Measurements from ENCODE around the gene AGR2.

DNA sequence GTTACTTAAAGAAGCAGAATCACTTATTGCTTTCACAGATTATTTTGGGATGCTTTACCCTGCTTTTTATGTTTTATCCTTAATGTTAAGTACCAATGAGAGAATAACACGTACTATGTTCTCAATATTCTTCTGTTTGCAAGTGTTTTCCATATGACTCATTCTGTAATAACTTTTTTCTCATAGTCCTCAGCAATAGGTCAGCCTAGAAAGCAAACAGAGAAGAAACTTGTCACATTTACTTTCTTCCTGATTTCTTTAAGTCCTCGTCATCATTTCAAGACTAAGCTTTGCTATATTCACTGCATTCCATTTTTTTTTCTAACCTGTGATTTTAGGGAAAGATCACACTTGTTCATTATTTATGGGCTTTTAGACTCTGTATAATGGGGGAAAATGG, 6.8 kb upstream of the AGR2 start:
- TF ChIP-seq EZH2phosphoT487 (IDR thresholded peaks at IDR 0.05; ENCODE audit: borderline replicate concordance) = no peak
- TF ChIP-seq, protein P1, sequence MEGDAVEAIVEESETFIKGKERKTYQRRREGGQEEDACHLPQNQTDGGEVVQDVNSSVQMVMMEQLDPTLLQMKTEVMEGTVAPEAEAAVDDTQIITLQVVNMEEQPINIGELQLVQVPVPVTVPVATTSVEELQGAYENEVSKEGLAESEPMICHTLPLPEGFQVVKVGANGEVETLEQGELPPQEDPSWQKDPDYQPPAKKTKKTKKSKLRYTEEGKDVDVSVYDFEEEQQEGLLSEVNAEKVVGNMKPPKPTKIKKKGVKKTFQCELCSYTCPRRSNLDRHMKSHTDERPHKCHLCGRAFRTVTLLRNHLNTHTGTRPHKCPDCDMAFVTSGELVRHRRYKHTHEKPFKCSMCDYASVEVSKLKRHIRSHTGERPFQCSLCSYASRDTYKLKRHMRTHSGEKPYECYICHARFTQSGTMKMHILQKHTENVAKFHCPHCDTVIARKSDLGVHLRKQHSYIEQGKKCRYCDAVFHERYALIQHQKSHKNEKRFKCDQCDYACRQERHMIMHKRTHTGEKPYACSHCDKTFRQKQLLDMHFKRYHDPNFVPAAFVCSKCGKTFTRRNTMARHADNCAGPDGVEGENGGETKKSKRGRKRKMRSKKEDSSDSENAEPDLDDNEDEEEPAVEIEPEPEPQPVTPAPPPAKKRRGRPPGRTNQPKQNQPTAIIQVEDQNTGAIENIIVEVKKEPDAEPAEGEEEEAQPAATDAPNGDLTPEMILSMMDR (conservative IDR thresholded peaks at IDR 0.05; ENCODE audit: low read length) = no peak

All from Loucy (cell line).